OCI-LY1 (cell line): ENCODE measurements around the gene TRIM28.

Source experiments
- H2AFZ ChIP-seq: fragments of 200-600 bp; sonication (generic), shearing (Covaris generic); 2 replicates; pipeline ENCODE4 v1.6.0; 2014; ENCODE audit warnings: antibody characterized with exemption, mild to moderate bottlenecking, low read length
- H3F3A ChIP-seq: fragments of 200-600 bp; sonication (generic), shearing (Covaris generic); 2 replicates; pipeline ENCODE4 v1.6.0; 2014; ENCODE audit warnings: mild to moderate bottlenecking, antibody characterized with exemption, low read length, moderate library complexity; ENCODE audit not compliant: insufficient read depth
- H3K27ac ChIP-seq: fragments of 200-600 bp; sonication (generic); 2 replicates; pipeline ENCODE4 v1.5.1; 2014; ENCODE audit warnings: low read length, mixed run types, mild to moderate bottlenecking, low read depth; ENCODE audit not compliant: poor library complexity, severe bottlenecking
- H3K27me3 ChIP-seq: fragments of 200-600 bp; sonication (generic); 2 replicates; pipeline ENCODE4 v1.6.0; 2014; ENCODE audit warnings: antibody characterized with exemption, mild to moderate bottlenecking, low read length, moderate library complexity; ENCODE audit not compliant: insufficient read depth
- H3K36me3 ChIP-seq: fragments of 200-600 bp; sonication (generic); 2 replicates; pipeline ENCODE4 v1.6.1; 2014; ENCODE audit warnings: mild to moderate bottlenecking, antibody characterized with exemption, low read length, moderate library complexity, mixed read lengths; ENCODE audit not compliant: insufficient read depth
- H3K4me1 ChIP-seq: fragments of 200-600 bp; sonication (generic); 2 replicates; pipeline ENCODE4 v1.5.1; 2014; ENCODE audit warnings: mild to moderate bottlenecking, low read length, moderate library complexity; ENCODE audit not compliant: insufficient read depth, severe bottlenecking
- H3K4me2 ChIP-seq: fragments of 200-600 bp; sonication (generic), shearing (Covaris generic); 2 replicates; pipeline ENCODE4 v1.6.1; 2014; ENCODE audit warnings: low read length
- H3K4me3 ChIP-seq: fragments of 200-600 bp; sonication (generic); 2 replicates; pipeline ENCODE4 v1.5.1; 2014; ENCODE audit warnings: low read length, low read depth, mild to moderate bottlenecking, mixed read lengths; ENCODE audit not compliant: poor library complexity, severe bottlenecking
- H3K79me2 ChIP-seq: fragments of 200-600 bp; shearing (Covaris generic); 2 replicates; pipeline ENCODE4 v1.6.1; 2016; ENCODE audit warnings: mixed run types, low read length, mixed read lengths; ENCODE audit not compliant: insufficient read depth
- H3K9ac ChIP-seq: fragments of 200-600 bp; sonication (generic), shearing (Covaris generic); 2 replicates; pipeline ENCODE4 v1.6.1; 2014; ENCODE audit warnings: mild to moderate bottlenecking, low read length, mixed read lengths
- H3K9me2 ChIP-seq: fragments of 200-600 bp; sonication (generic), shearing (Covaris generic); 2 replicates; pipeline ENCODE4 v1.6.1; 2014; ENCODE audit warnings: low read depth, mild to moderate bottlenecking, low read length, mixed read lengths
- H3K9me3 ChIP-seq: fragments of 200-600 bp; shearing (Covaris generic); 2 replicates; pipeline ENCODE4 v1.6.1; 2014; ENCODE audit warnings: low read length, mixed read lengths
- H4K20me1 ChIP-seq: fragments of 200-600 bp; sonication (generic), shearing (Covaris generic); 2 replicates; pipeline ENCODE4 v1.6.0; 2016; ENCODE audit warnings: mild to moderate bottlenecking, low read length; ENCODE audit not compliant: insufficient read depth
- CTCF ChIP-seq: fragments of 200-600 bp; sonication (generic), shearing (Covaris generic); IDR thresholded peaks from 2 replicates; pipeline ENCODE4 v1.5.1; 2017; ENCODE audit warnings: mild to moderate bottlenecking, antibody characterized with exemption, low read length, moderate library complexity, mixed read lengths
- EZH2 ChIP-seq: fragments of 200-600 bp; sonication (generic), shearing (Covaris generic); IDR thresholded peaks from 2 replicates; pipeline ENCODE4 v1.8.0; 2017; ENCODE audit warnings: borderline replicate concordance, mixed run types, mild to moderate bottlenecking, antibody characterized with exemption, low read length, moderate library complexity, mixed read lengths

Gene TRIM28

DNA sequence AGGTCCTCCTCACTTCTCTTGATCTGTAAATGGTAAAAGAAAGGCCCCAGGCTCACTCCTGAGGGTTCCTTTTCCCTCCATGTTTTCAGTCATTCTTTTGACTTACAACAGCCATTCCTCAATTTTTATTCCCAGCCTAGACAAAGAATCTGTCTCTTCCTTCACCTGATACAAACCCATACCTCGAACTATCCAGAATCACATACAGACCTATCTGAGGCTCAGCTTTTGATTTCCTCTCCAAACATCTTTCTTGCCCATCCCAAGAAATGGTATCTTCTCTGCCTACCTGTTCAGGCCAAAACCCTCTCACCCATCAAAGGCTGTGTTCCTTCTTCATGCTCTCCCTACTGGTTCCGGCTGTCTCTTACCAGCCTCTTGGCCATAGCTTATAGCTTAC is 8.8 kb downstream of the TRIM28 start:
- TF ChIP-seq CTCF (no peak), EZH2 (no peak)
- no peak overlapping the region for H2AFZ ChIP-seq
- no peak overlapping the region for H3K4me3 ChIP-seq
- H3K9ac ChIP-seq, result no peak overlapping the region
- H3F3A ChIP-seq, result 0 out of 2 replicates have a peak, but pooled peaks cover 7% of the 10 kb centered on the region
- H3K4me2 ChIP-seq, result no peak overlapping the region
- no peaks in the 10 kb centered on the region for H4K20me1 ChIP-seq
- no peaks in the 10 kb centered on the region for H3K9me2 ChIP-seq
- peaks cover 36% of the 10 kb centered on the region for H3K4me1 ChIP-seq
- H3K36me3 ChIP-seq, result peaks cover 80% of the 10 kb centered on the region
- H3K27ac ChIP-seq, result no peak overlapping the region
- no peaks in the 10 kb centered on the region for H3K9me3 ChIP-seq
- no peaks in the 10 kb centered on the region for H3K27me3 ChIP-seq
- H3K79me2 ChIP-seq, result peaks cover 15% of the 10 kb centered on the region

DNA sequence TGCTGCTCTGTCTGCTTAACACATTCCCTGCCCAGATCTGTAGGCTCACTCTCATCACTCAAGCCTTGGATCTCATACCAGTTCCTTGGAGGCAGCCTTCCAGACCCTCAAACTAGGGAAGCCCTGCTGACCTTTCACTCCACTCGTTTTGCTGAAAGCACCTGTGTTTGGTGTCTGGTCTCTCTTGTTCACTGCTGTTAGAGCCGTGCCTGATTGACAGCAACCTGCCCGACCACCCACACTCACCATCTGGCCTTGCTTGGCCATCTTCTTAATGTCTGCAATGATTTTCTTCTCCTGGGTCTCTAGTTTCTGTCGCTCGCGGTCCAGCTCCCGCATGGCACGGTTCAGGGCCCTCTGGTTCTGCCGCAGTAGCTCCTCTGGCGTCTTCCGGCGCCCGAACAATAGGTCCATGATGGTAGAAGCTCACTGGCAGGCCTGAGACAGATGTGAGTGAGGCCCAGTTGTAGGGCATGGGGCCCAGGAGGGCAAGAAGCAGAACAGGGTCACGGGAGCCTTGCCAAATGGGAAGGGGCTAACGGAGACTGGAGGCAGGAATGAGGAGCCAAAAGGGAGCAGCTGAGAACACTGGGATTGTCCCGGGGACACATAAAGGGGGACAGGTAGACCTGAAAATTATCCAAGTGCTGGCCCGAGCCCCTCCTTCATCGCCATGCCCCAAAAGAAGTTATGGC is 10.1 kb downstream of the TRIM28 start:
- Histone ChIP-seq H3F3A (0 out of 2 replicates have a peak, but pooled peaks cover 7% of the 10 kb centered on the region), H3K79me2 (peaks cover 19% of the 10 kb centered on the region)

GRCh38 chr19:58554494-58555368 is 10.9 kb downstream of the TRIM28 start, which contains the start of gene CHMP2A:
Gene CHMP2A (minus strand): TSS chr19:58555105. CDS start chr19:58554212, 893 bp downstream.
- Histone ChIP-seq H3F3A (peaks cover 9% of the 10 kb centered on the region), H2AFZ (no peak within 1 kb of the TSS), H3K36me3 (peaks cover 59% of the 10 kb centered on the region)

More for the DNA sequence above, 10.1 kb downstream of the TRIM28 start:
- Histone ChIP-seq H2AFZ (no peak overlapping the region), H3K36me3 (peaks cover 67% of the 10 kb centered on the region), H3K9me3 (no peaks in the 10 kb centered on the region), H3K27me3 (no peaks in the 10 kb centered on the region), H3K27ac (peak overlapping the region; percentile 93), H3K9me2 (no peaks in the 10 kb centered on the region), H3K9ac (peak overlapping the region; percentile 81), H3K4me3 (peak overlapping the region; percentile 91), H4K20me1 (no peaks in the 10 kb centered on the region), H3K4me2 (peak overlapping the region; percentile 88), H3K4me1 (peaks cover 36% of the 10 kb centered on the region)
- no peak for TF ChIP-seq CTCF
- no peak for TF ChIP-seq EZH2

More at GRCh38 chr19:58554494-58555368, 10.9 kb downstream of the TRIM28 start, which contains the start of gene CHMP2A:
- peak within 1 kb of the TSS; percentile 81 for H3K9ac ChIP-seq
- H3K9me3 ChIP-seq, result no peaks in the 10 kb centered on the region
- TF ChIP-seq EZH2 (no peak), CTCF (no peak)
- H3K4me3 ChIP-seq, result peak within 1 kb of the TSS; percentile 91
- H3K4me2 ChIP-seq, result peak within 1 kb of the TSS; percentile 88
- peak within 1 kb of the TSS; percentile 93 for H3K27ac ChIP-seq
- no peaks in the 10 kb centered on the region for H3K27me3 ChIP-seq
- H3K79me2 ChIP-seq, result peaks cover 19% of the 10 kb centered on the region
- H3K4me1 ChIP-seq, result peaks cover 39% of the 10 kb centered on the region
- no peaks in the 10 kb centered on the region for H4K20me1 ChIP-seq
- H3K9me2 ChIP-seq, result no peaks in the 10 kb centered on the region
